ENCODE results near the gene MGAM2. TPM values are rescaled to one million over a fixed set of nuclear protein-coding genes. Genes with fewer than 3 reads are reported as not detected.

The MGAM2 gene
- total and polyA plus RNA-seq, 2 donors (not counting 1 experiment from before 2014, with no cell fraction given), result not detected

GRCh38 chr7:142185801-142186200 is 74.3 kb downstream of the MGAM2 start:
- H3K27me3 ChIP-seq (ENCODE audit: control insufficient read depth, insufficient read depth, low read length), result no peaks in the 10 kb centered on the region
- no peaks in the 10 kb centered on the region for H3K9me3 ChIP-seq (ENCODE audit: control insufficient read depth, insufficient read depth, low read depth, low read length)
- no peaks in the 10 kb centered on the region for H3K79me2 ChIP-seq (ENCODE audit: control insufficient read depth, insufficient read depth, low read length)
- no peaks in the 10 kb centered on the region for H4K20me1 ChIP-seq (ENCODE audit: control insufficient read depth, extremely low read depth, insufficient read depth, low read length)
- no peak overlapping the region for H3K27ac ChIP-seq (ENCODE audit: insufficient read depth, low read length)
- TF ChIP-seq CTCF (conservative IDR thresholded peaks at IDR 0.05 in 1 of 2, IDR thresholded peaks at IDR 0.05 in 1 of 2; ENCODE audit: low read depth in 1 of 2, low read length in 2 of 2), result no peak
- no peak for TF ChIP-seq EZH2 (IDR thresholded peaks at IDR 0.05; ENCODE audit: low read length, missing control alignments)
- no peaks in the 10 kb centered on the region for H3K36me3 ChIP-seq (ENCODE audit: control insufficient read depth, insufficient read depth, low read length)
- no peak for DNase-seq (ENCODE audit: low read depth in 2 of 2)
- no peak overlapping the region for H3K4me2 ChIP-seq (ENCODE audit: extremely low read depth, insufficient read depth, low read length)
- no peak overlapping the region for H3K9ac ChIP-seq (ENCODE audit: insufficient read depth, low read length)
- no peak overlapping the region for H3K4me3 ChIP-seq (replicated peaks in 1 of 4; ENCODE audit: control extremely low read depth in 1 of 4, insufficient read depth in 1 of 4, low read depth in 3 of 4, low read length in 4 of 4)
- no peaks in the 10 kb centered on the region for H3K4me1 ChIP-seq (ENCODE audit: control insufficient read depth, extremely low read depth, insufficient read depth, low read length)
- H2AFZ ChIP-seq (ENCODE audit: low read length), result no peak overlapping the region

- no peaks in the 10 kb centered on the region for H3K79me2 ChIP-seq (ENCODE audit: control insufficient read depth, insufficient read depth, low read length)
- no peak overlapping the region for H2AFZ ChIP-seq (ENCODE audit: low read length)
- H3K4me3 ChIP-seq (replicated peaks in 1 of 4; ENCODE audit: control extremely low read depth in 1 of 4, insufficient read depth in 1 of 4, low read depth in 3 of 4, low read length in 4 of 4), result no peak overlapping the region
- no peak overlapping the region for H3K9ac ChIP-seq (ENCODE audit: insufficient read depth, low read length)
- H3K4me2 ChIP-seq (ENCODE audit: extremely low read depth, insufficient read depth, low read length), result no peak overlapping the region
- no peak overlapping the region for H3K27ac ChIP-seq (ENCODE audit: insufficient read depth, low read length)
- TF ChIP-seq CTCF (conservative IDR thresholded peaks at IDR 0.05 in 1 of 2, IDR thresholded peaks at IDR 0.05 in 1 of 2; ENCODE audit: low read depth in 1 of 2, low read length in 2 of 2) (no peak), EZH2 (IDR thresholded peaks at IDR 0.05; ENCODE audit: low read length, missing control alignments) (no peak)
- H4K20me1 ChIP-seq (ENCODE audit: control insufficient read depth, extremely low read depth, insufficient read depth, low read length), result no peaks in the 10 kb centered on the region
- DNase-seq (ENCODE audit: low read depth in 2 of 2), result peak in 1 of 2 donors; percentile 36
- no peaks in the 10 kb centered on the region for H3K4me1 ChIP-seq (ENCODE audit: control insufficient read depth, extremely low read depth, insufficient read depth, low read length)
- no peaks in the 10 kb centered on the region for H3K36me3 ChIP-seq (ENCODE audit: control insufficient read depth, insufficient read depth, low read length)
- no peaks in the 10 kb centered on the region for H3K9me3 ChIP-seq (ENCODE audit: control insufficient read depth, insufficient read depth, low read depth, low read length)
- no peaks in the 10 kb centered on the region for H3K27me3 ChIP-seq (ENCODE audit: control insufficient read depth, insufficient read depth, low read length)
Observed at GRCh38 chr7:142188154-142188553, 76.6 kb downstream of the MGAM2 start.

- Histone ChIP-seq H3K27me3 (ENCODE audit: control insufficient read depth, insufficient read depth, low read length) (no peaks in the 10 kb centered on the region), H3K36me3 (ENCODE audit: control insufficient read depth, insufficient read depth, low read length) (no peaks in the 10 kb centered on the region), H3K9me3 (ENCODE audit: control insufficient read depth, insufficient read depth, low read depth, low read length) (no peaks in the 10 kb centered on the region), H3K27ac (ENCODE audit: insufficient read depth, low read length) (no peak overlapping the region), H3K4me3 (replicated peaks in 1 of 4; ENCODE audit: control extremely low read depth in 1 of 4, insufficient read depth in 1 of 4, low read depth in 3 of 4, low read length in 4 of 4) (no peak overlapping the region), H3K4me2 (ENCODE audit: extremely low read depth, insufficient read depth, low read length) (no peak overlapping the region), H3K9ac (ENCODE audit: insufficient read depth, low read length) (no peak overlapping the region), H4K20me1 (ENCODE audit: control insufficient read depth, extremely low read depth, insufficient read depth, low read length) (no peaks in the 10 kb centered on the region), H3K79me2 (ENCODE audit: control insufficient read depth, insufficient read depth, low read length) (no peaks in the 10 kb centered on the region), H2AFZ (ENCODE audit: low read length) (no peak overlapping the region), H3K4me1 (ENCODE audit: control insufficient read depth, extremely low read depth, insufficient read depth, low read length) (no peaks in the 10 kb centered on the region)
- no peak for DNase-seq (ENCODE audit: low read depth in 2 of 2)
- TF ChIP-seq CTCF (conservative IDR thresholded peaks at IDR 0.05 in 1 of 2, IDR thresholded peaks at IDR 0.05 in 1 of 2; ENCODE audit: low read depth in 1 of 2, low read length in 2 of 2) (no peak), EZH2 (IDR thresholded peaks at IDR 0.05; ENCODE audit: low read length, missing control alignments) (no peak)
Observed at GRCh38 chr7:142188846-142189245, 77.3 kb downstream of the MGAM2 start.
